ENCODE data around the gene CACHD1.

Gene CACHD1

GRCh38 chr1:64474133-64474532 lies 4.2 kb downstream of the CACHD1 start:
- no peak for DNase-seq

GRCh38 chr1:64474665-64475439 lies 4.9 kb downstream of the CACHD1 start:
- no peak for DNase-seq

GRCh38 chr1:64476251-64476952 lies 6.5 kb downstream of the CACHD1 start:
- DNase-seq, result no peak

- DNase-seq, result no peak
These were observed 8.9 kb downstream of the CACHD1 start for GRCh38 chr1:64478594-64479470.

- DNase-seq, result no peak
These were observed 9.9 kb downstream of the CACHD1 start for GRCh38 chr1:64479874-64480273.

GRCh38 chr1:64480999-64481772 lies 11.3 kb downstream of the CACHD1 start:
- DNase-seq, result no peak

GRCh38 chr1:64482128-64482527 lies 12.2 kb downstream of the CACHD1 start:
- DNase-seq, result no peak

- DNase-seq, result no peak
These were observed 12.8 kb downstream of the CACHD1 start for GRCh38 chr1:64482720-64483119.

- DNase-seq, result no peak
These were observed 13.9 kb downstream of the CACHD1 start for GRCh38 chr1:64483731-64484414.

- DNase-seq, result no peak
These were observed 14.7 kb downstream of the CACHD1 start for GRCh38 chr1:64484651-64485050.

GRCh38 chr1:64486193-64486592 lies 16.3 kb downstream of the CACHD1 start:
- no peak for DNase-seq

GRCh38 chr1:64487061-64487460 lies 17.1 kb downstream of the CACHD1 start:
- no peak for DNase-seq

- DNase-seq, result no peak
These were observed 18.9 kb downstream of the CACHD1 start for GRCh38 chr1:64488862-64489261.

GRCh38 chr1:64489707-64490106 lies 19.8 kb downstream of the CACHD1 start:
- DNase-seq, result no peak

- no peak for DNase-seq
These were observed 20.4 kb downstream of the CACHD1 start for GRCh38 chr1:64490213-64490818.

- no peak for DNase-seq
These were observed 22.5 kb downstream of the CACHD1 start for GRCh38 chr1:64492424-64492823.

GRCh38 chr1:64493831-64494230 lies 23.9 kb downstream of the CACHD1 start:
- no peak for DNase-seq

- no peak for DNase-seq
These were observed 24.7 kb downstream of the CACHD1 start for GRCh38 chr1:64494659-64495058.

- no peak for DNase-seq
These were observed 25.9 kb downstream of the CACHD1 start for GRCh38 chr1:64495878-64496277.

GRCh38 chr1:64496606-64497005 lies 26.7 kb downstream of the CACHD1 start:
- DNase-seq, result no peak

GRCh38 chr1:64497088-64497883 lies 27.4 kb downstream of the CACHD1 start:
- no peak for DNase-seq

All from GF-D8 (cell line).